Ishikawa (cell line): ENCODE results near the gene ARSJ.
A peak's percentile ranks its signal among the peaks of the same experiment; 100 is the strongest.

Source experiments
- CEBPB ChIP-seq: IDR thresholded peaks from 2 replicates; pipeline ENCODE4 v1.6.1; 2012
- CREB1 ChIP-seq: IDR thresholded peaks from 2 replicates; pipeline ENCODE4 v1.6.1; 2012; ENCODE audit warnings: low read depth
- EGR1 ChIP-seq: IDR thresholded peaks from 2 replicates; pipeline ENCODE4 v1.6.1; 2012
- EP300 ChIP-seq: IDR thresholded peaks from 2 replicates; pipeline ENCODE4 v1.6.1; 2012; ENCODE audit warnings: borderline replicate concordance
- FOXM1 ChIP-seq: IDR thresholded peaks from 2 replicates; pipeline ENCODE4 v1.6.1; 2012; ENCODE audit warnings: low read depth, borderline replicate concordance
- NFIC ChIP-seq: IDR thresholded peaks from 2 replicates; pipeline ENCODE4 v1.6.1; 2012
- RAD21 ChIP-seq: IDR thresholded peaks from 2 replicates; pipeline ENCODE4 v1.6.1; 2012; ENCODE audit warnings: low read depth
- REST ChIP-seq: IDR thresholded peaks from 2 replicates; pipeline ENCODE4 v1.6.1; 2012; ENCODE audit warnings: low read depth, mild to moderate bottlenecking
- TAF1 ChIP-seq: IDR thresholded peaks from 2 replicates; pipeline ENCODE4 v1.6.1; 2012; ENCODE audit warnings: low read depth, mild to moderate bottlenecking
- TCF12 ChIP-seq: IDR thresholded peaks from 2 replicates; pipeline ENCODE4 v1.6.1; 2012; ENCODE audit warnings: low read depth
- TEAD4 ChIP-seq: IDR thresholded peaks from 2 replicates; pipeline ENCODE4 v1.6.1; 2012
- USF1 ChIP-seq: IDR thresholded peaks from 2 replicates; pipeline ENCODE4 v1.6.1; 2012
- YY1 ChIP-seq: IDR thresholded peaks from 2 replicates; pipeline ENCODE4 v1.6.1; 2012; ENCODE audit warnings: low read depth
- ZBTB7A ChIP-seq: IDR thresholded peaks from 2 replicates; pipeline ENCODE4 v1.6.1; 2012; ENCODE audit warnings: low read depth
- TF ChIP-seq, protein P1 (sequence below): IDR thresholded peaks from 2 replicates; pipeline ENCODE4 v1.6.1; 2012

ARSJ gene

GRCh38 chr4:113979148-113979904, at the start of gene ARSJ:
Gene ARSJ, minus strand, starts transcription at chr4:113979647. Its CDS starts 813 bp downstream, at chr4:113978834.
- TF ChIP-seq FOXM1 (no peak), TCF12 (0 out of 2 replicates have a peak, but pooled peaks have one; percentile 12), TAF1 (peak; percentile 55; the same call in 1 of the 2 replicates)
- TF ChIP-seq, protein P1, sequence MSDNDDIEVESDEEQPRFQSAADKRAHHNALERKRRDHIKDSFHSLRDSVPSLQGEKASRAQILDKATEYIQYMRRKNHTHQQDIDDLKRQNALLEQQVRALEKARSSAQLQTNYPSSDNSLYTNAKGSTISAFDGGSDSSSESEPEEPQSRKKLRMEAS, result peak; percentile 28; the same call in 1 of the 2 replicates

GRCh38 chr4:114028071-114028470, 48.6 kb upstream of the ARSJ start:
- TF ChIP-seq CEBPB (peak; percentile 13; the same call in 1 of the 2 replicates), EP300 (peak; percentile 33; the same call in 1 of the 2 replicates), TAF1 (no peak), TEAD4 (peak; percentile 27; the same call in 1 of the 2 replicates), NFIC (peak; percentile 86)

DNA sequence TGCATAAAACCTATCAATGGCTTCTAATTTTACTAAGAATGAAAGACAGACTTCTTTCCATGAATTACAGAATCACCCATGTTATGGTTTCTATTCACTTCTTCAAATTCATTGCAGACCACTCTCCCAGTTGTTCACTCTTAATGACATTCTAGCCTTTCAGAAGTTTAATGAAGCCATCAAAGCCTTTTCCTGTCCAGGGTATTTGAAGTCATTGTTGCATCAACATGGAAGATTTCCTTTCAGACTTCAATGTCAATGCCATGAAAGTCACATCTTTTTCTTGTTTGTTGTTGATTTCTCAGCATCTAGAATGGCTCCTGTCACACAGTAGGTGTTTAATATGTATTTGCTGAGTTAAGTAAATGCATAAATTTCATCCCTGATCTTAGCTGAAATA, 48.1 kb upstream of the ARSJ start:
- TF ChIP-seq TEAD4 (no peak), RAD21 (no peak), CEBPB (no peak), EP300 (no peak), EGR1 (no peak), NFIC (no peak)
- TF ChIP-seq, protein P1, result no peak

DNA sequence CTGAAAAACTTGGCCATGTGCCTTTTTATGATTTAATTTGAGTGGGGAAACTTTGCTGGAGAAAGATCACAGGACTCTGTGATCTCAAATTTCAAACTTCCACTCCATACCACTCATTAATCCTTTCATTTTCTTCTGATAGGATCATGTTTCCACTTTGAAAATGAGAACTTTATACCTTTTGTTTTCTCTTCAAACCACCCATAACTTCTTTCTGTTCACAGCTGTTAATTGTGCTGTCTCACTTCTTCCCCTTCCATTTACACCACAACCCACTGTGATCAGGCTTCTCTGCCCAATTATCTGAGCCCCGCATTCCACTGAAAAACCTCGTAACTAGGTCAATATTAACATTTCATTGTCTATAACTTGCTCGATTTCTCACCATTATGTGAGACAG, 47.0 kb upstream of the ARSJ start:
- TF ChIP-seq REST, result no peak
- TF ChIP-seq TCF12, result peak; percentile 87
- no peak for TF ChIP-seq TAF1
- TF ChIP-seq RAD21, result no peak
- no peak for TF ChIP-seq USF1
- TF ChIP-seq ZBTB7A, result no peak
- TF ChIP-seq YY1, result no peak
- peak; percentile 90 for TF ChIP-seq EP300
- TF ChIP-seq FOXM1, result peak; percentile 83
- no peak for TF ChIP-seq EGR1
- peak; percentile 60; the same call in 1 of the 2 replicates for TF ChIP-seq TEAD4
- TF ChIP-seq, protein P1, result no peak
- TF ChIP-seq CREB1, result no peak
- peak; percentile 89 for TF ChIP-seq NFIC
- TF ChIP-seq CEBPB, result 0 out of 2 replicates have a peak, but pooled peaks have one; percentile 10

DNA sequence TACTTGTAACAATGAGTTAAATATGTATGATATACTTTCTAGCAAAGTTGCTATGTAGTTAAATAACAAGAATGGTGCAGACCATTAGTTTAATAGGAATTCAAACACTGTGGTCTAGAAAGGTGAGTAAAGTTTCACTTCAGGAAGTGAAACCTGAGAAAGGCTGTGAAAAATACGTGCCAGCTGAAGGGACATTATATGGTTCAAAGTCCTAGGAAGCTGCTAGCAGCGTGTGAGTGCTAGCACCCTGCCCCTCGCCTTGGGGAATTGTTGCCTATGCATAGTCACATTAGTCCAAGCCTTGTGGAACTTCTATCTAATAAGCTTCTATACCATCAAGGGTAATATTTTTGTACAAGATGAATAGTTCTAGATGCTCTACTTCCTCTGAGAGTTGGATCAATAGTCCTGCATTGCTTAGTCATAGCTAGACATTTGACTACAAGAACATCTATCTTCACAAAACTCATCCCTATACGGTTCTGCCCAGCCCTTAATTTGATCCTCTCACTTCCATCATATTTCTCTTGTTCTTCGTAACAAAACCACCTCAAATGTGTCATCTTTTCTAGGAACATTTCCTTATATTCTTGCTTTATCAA, 45.8 kb upstream of the ARSJ start:
- TF ChIP-seq RAD21 (no peak), USF1 (no peak), EGR1 (no peak), EP300 (no peak), FOXM1 (no peak), YY1 (no peak)

- no peak for TF ChIP-seq TAF1
- TF ChIP-seq EGR1, result no peak
- TF ChIP-seq ZBTB7A, result no peak
- TF ChIP-seq CREB1, result no peak
- no peak for TF ChIP-seq YY1
- TF ChIP-seq TCF12, result no peak
- no peak for TF ChIP-seq REST
- TF ChIP-seq USF1, result no peak
- no peak for TF ChIP-seq CEBPB
- TF ChIP-seq TEAD4, result no peak
- no peak for TF ChIP-seq FOXM1
- TF ChIP-seq NFIC, result no peak
- no peak for TF ChIP-seq RAD21
- TF ChIP-seq, protein P1, result no peak
Observed at GRCh38 chr4:114021451-114021850, 42.0 kb upstream of the ARSJ start.
